HG03103 (cell line): ENCODE results near the gene SYNDIG1L.
"Not testable (repeated sequence)": the region's sequence is repeated elsewhere in the genome, so short reads cannot be mapped to it uniquely, and the experiment has no call there.

Experiments used
- ATAC-seq: cut with Tn5 transposase; IDR thresholded peaks from one replicate; pipeline ENCODE4 v1.9.1; 2021; ENCODE audit warnings: low read depth; ENCODE audit not compliant: unreplicated experiment

The SYNDIG1L gene

DNA sequence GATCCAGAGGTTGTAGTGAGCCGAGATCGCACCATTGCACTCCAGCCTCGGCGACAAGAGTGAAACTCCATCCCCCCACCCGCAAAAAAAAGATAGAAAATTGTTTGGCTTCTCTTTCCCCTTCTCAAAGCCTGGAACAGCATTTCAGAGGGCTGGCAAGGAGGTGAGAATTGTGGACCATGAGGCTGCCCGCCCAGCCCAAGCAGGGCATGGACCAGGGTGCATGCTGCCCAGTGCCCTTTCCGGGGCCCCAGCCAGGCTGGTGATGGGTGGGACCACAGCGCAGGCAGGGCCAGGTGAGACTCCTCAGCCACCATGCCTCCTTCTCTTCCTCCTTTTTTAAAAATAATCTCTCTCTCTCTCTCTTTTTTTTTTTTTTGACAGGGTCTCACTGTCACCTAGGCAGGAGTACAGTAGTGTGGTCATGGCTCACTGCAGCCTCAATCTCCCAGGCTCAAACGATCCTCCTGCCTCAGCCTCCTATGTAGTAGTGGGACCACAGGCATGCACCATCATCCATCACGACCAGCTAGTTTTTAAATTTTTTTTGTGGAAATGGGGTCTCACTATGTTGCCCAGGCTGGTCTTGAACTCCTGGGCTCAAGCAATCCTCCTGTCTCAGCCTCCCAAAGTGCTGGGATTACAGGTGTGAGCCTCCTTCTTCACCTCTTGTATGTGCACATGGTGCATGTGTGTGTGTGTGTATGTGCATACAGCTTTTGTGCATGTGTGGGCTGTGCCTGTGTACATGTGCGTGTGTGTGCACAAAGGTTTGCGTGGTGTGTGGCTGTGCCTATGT lies 22.2 kb downstream of the SYNDIG1L start:
- no peak for ATAC-seq

GRCh38 chr14:74402401-74403251 lies 23.4 kb downstream of the SYNDIG1L start:
- ATAC-seq = no peak

GRCh38 chr14:74401504-74402241 lies 24.3 kb downstream of the SYNDIG1L start:
- peak; percentile 69 for ATAC-seq

GRCh38 chr14:74400919-74401503 lies 25.0 kb downstream of the SYNDIG1L start:
- no peak for ATAC-seq

DNA sequence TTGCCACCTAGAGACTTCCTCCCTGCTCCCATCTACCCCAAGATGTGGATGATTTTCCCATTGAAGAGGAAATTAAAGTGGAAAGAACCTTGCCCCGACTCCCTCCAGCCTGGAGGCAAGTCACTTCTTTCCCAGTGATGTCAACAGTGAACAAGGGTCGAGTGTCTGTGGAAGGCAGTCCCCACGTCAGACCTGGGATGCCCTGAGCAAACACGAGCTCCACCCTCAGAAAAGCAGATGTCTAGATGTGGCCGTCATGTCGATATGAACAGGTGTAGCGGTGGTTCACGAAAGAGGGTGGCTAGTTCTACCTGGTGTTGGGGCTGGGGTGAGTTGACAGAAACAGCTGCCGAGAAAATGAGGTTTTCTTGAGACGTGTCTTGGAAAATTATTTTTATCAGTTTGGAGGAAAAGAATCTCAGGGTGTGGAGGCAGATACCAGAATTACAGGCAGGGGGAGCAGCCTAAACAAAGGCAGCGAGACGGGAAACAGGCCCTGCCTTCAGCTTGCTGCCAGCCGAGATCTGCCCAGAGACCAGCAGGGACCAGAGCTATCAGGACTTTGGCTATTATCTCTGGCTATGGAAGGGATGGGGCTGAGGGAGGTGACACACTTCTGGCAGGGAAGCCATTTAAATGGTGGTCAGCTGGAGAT lies 25.9 kb downstream of the SYNDIG1L start:
- ATAC-seq = no peak

- ATAC-seq = no peak
Measured at GRCh38 chr14:74395094-74395493, 30.9 kb downstream of the SYNDIG1L start.

DNA sequence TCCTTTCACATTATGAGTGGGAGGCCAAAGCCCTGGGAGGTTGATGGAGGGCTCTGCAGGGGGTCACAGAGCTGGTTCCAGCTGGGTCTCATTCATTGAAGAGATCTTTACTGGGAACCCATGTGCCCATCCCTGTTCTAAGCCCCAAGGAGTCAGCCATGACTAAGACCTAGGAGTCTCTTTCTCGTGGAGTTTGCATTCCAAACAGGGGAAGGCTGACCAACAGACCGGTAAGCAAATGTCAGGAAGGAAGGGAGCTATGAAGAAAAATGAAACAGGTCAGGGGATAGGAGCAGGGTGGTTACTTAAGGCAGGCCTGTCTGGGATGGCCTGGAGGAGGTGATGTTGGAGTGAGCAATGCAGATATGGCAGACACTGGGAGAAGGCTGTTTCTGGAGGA lies 31.5 kb downstream of the SYNDIG1L start:
- no peak for ATAC-seq

GRCh38 chr14:74392616-74393570 lies 33.1 kb downstream of the SYNDIG1L start:
- ATAC-seq = no peak

DNA sequence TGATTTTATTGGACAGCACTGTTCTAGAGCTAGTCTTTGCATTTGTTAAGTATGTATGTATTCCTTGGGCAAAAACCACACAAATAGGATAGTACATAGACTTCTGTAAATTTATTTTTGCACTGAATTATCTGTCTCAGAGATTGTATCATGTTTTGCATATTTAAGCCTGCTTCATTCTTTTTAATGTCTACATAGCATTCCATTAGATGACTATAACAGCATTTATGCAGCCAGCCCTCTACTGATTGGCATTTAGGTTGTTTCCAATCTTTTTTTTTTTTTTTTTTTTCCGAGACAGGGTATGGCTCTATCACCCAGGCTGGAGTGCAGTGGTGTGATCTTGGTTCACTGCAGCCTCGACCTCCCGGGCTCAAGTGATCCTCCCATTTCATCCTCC lies 34.5 kb downstream of the SYNDIG1L start:
- no peak for ATAC-seq

DNA sequence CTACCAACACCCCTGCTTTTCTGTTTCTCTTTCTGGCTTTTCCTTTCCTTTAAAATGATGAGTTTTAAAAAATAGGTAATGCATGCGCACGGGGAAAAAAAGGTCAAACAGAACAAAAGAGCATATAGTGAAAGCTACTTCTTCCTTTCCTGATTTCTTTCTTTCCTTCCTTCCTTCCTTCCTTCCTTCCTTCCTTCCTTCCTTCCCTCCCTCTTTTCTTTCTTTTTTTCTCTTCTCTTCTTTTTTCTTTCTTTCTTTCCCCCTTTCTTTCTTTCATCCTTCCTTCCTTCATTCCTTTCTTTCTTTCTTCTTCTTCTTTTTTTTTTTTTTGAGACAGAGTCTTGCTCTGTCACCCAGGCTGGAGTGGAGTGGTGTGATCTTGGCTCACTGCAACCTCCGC lies 35.5 kb downstream of the SYNDIG1L start:
- ATAC-seq = not testable (repeated sequence)

GRCh38 chr14:74389980-74390379 lies 36.0 kb downstream of the SYNDIG1L start:
- no peak for ATAC-seq

- ATAC-seq = no peak
Measured at GRCh38 chr14:74382231-74382630, 43.8 kb downstream of the SYNDIG1L start.

GRCh38 chr14:74381571-74381970 lies 44.4 kb downstream of the SYNDIG1L start:
- ATAC-seq = not testable (repeated sequence)

DNA sequence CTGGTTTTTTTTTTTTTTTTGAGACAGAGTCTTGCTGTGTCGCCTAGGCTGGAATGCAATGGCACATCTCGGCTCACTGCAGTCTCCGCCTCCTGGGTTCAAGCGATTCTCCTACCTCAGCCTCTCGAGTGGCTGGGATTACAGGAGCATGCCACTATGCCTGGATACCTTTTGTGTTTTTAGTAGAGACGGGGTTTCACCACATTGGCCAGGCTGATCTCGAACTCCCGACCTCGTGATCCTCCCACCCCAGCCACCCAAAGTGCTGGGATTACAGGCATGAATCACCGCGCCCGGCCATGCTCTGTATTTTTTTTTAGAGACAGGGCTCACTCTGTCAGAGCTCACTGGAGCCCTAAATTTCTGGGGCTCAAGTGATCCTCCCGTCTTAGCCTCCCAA lies 45.2 kb downstream of the SYNDIG1L start:
- ATAC-seq = no peak

- ATAC-seq = no peak
Measured at GRCh38 chr14:74380172-74380571, 45.8 kb downstream of the SYNDIG1L start.

GRCh38 chr14:74377976-74378690 lies 47.9 kb downstream of the SYNDIG1L start:
- ATAC-seq = no peak

DNA sequence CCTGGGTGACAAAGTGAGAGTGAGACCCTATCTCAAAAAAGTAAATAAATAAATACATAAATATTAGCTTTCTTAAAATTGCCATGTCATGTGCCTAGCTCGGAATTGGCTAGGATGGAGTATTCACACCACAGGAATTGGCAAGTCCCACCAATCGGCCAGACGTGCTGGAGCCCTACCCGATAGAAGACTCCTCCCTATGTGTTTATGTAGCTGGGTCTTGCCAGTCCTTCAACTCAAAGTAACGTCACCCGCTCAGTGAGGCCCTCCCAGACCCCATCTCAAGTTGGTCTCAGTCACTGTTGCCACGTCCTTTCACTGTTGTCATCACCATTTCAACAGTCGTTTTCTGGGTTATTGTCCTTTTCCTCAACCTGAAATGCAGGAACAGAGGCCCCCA lies 57.6 kb downstream of the SYNDIG1L start:
- no peak for ATAC-seq

DNA sequence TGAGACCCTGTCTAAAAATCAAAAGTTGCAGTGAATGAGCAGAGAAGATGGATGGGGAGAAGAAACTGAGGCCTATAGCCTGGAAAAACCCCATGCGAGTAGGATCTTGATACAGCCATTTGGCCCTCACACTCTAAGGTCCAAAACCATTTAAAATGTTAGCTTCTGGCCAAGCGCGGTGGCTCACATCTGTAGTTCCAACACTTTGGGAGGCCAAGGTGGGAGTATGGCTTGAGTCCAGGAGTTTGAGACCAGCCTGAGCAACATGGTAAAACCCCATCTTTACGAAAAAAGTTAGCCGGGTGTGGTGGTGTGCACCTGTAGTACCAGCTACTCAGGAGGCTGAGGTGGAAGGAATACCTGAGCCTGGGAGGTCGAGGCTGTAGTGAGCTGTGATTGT lies 58.0 kb downstream of the SYNDIG1L start:
- no peak for ATAC-seq
